Measurements from ENCODE around the gene DEPDC7. TPM values are rescaled to one million over a fixed set of nuclear protein-coding genes. Genes with fewer than 3 reads are reported as not detected.

DEPDC7 gene
- total and polyA plus RNA-seq, 2 of the 4 experiments (the other 2 are of a cell fraction), result 7.4 to 9.7 TPM

- no peaks in the 10 kb centered on the region for H3K27me3 ChIP-seq (ENCODE audit: control insufficient read depth, insufficient read depth, low read length)
- peak overlapping the region; percentile 59; the same call in 1 of the 3 replicates for H2BK15ac ChIP-seq (ENCODE audit: low read depth, low read length)
- H3K27ac ChIP-seq (ENCODE audit: insufficient read depth, low read length), result no peak overlapping the region
- H3K9me1 ChIP-seq (ENCODE audit: insufficient read depth, low read length), result peaks cover 11% of the 10 kb centered on the region
- peak overlapping the region; percentile 15; the same call in 1 of the 2 replicates for H3K23ac ChIP-seq (ENCODE audit: low read depth, low read length)
- H3K79me1 ChIP-seq (ENCODE audit: low read depth in 1 of 2, low read length in 2 of 2), result no peaks in the 10 kb centered on the region
- ATAC-seq (ENCODE audit: low read depth) (no peak), DNase-seq (no peak)
- no peak overlapping the region for H3K9ac ChIP-seq (ENCODE audit: low read depth, low read length)
- TF ChIP-seq CHD1 (IDR thresholded peaks at IDR 0.05; ENCODE audit: low read depth, low read length) (no peak), SMC3 (IDR thresholded peaks at IDR 0.05; ENCODE audit: low read depth, low read length) (no peak), ELK1 (IDR thresholded peaks at IDR 0.05; ENCODE audit: borderline replicate concordance, low read depth, low read length) (no peak), MAFK (IDR thresholded peaks at IDR 0.05; ENCODE audit: low read depth, low read length) (no peak), USF2 (IDR thresholded peaks at IDR 0.05; ENCODE audit: low read depth, low read length) (no peak), CEBPB (IDR thresholded peaks at IDR 0.05; ENCODE audit: low read depth, low read length) (no peak), NFE2L2 (IDR thresholded peaks at IDR 0.05; ENCODE audit: low read depth, low read length) (no peak), MAZ (IDR thresholded peaks at IDR 0.05; ENCODE audit: borderline replicate concordance, low read depth, low read length) (no peak), MXI1 (IDR thresholded peaks at IDR 0.05; ENCODE audit: borderline replicate concordance, low read depth, low read length) (no peak), POLR2A (IDR thresholded peaks at IDR 0.05; ENCODE audit: low read depth, low read length) (no peak), FOS (IDR thresholded peaks at IDR 0.05; ENCODE audit: low read depth, low read length) (no peak)
- TF ChIP-seq, protein P1, sequence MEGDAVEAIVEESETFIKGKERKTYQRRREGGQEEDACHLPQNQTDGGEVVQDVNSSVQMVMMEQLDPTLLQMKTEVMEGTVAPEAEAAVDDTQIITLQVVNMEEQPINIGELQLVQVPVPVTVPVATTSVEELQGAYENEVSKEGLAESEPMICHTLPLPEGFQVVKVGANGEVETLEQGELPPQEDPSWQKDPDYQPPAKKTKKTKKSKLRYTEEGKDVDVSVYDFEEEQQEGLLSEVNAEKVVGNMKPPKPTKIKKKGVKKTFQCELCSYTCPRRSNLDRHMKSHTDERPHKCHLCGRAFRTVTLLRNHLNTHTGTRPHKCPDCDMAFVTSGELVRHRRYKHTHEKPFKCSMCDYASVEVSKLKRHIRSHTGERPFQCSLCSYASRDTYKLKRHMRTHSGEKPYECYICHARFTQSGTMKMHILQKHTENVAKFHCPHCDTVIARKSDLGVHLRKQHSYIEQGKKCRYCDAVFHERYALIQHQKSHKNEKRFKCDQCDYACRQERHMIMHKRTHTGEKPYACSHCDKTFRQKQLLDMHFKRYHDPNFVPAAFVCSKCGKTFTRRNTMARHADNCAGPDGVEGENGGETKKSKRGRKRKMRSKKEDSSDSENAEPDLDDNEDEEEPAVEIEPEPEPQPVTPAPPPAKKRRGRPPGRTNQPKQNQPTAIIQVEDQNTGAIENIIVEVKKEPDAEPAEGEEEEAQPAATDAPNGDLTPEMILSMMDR (conservative IDR thresholded peaks at IDR 0.05; ENCODE audit: low read depth, low read length), result no peak
- no peak overlapping the region for H2BK5ac ChIP-seq (ENCODE audit: low read depth, low read length, poor library complexity, severe bottlenecking)
- in situ Hi-C loops (cut with MboI; ENCODE audit: low sequenced_read_pairs), result no loop called here
- H3K4me2 ChIP-seq (ENCODE audit: low read depth, low read length), result no peak overlapping the region
- H4K5ac ChIP-seq (ENCODE audit: low read depth, low read length), result peak overlapping the region; percentile 12
- ChIA-PET CTCF (interaction anchor here (0.6 kb wide), 1 partner anchor 43 kb away, joined by 3 read pairs; no protein-coding TSS in a partner anchor), POLR2A (ENCODE audit: unreplicated experiment) (interaction anchor here (0.6 kb wide), 1 partner anchor 15 kb away, joined by 3 read pairs; no protein-coding TSS in a partner anchor)
- dilution Hi-C loops (cut with HindIII; ENCODE audit: low sequenced_read_pairs, unreplicated experiment), result no loop called here
- H3K36me3 ChIP-seq (ENCODE audit: control insufficient read depth, insufficient read depth, low read length), result no peaks in the 10 kb centered on the region
- H2AK9ac ChIP-seq (replicated peaks; ENCODE audit: low read depth, low read length, poor library complexity), result no peak overlapping the region
- intact Hi-C loops (cut with micrococcal nuclease), result no loop called here
- no peaks in the 10 kb centered on the region for H4K20me1 ChIP-seq (ENCODE audit: insufficient read depth, low read length)
- no TSS peak for BruUV-seq (replicated peaks)
- 100% methylated on average over 2 of the region's 8 CpGs; no CpG with 5 or more reads in 1 of the 2 experiments for WGBS, 2 experiments (ENCODE audit: extremely low coverage in 2 of 2, insufficient read length in 1 of 2)
- H3K4me3 ChIP-seq (ENCODE audit: insufficient read depth, low read depth, low read length), result no peak overlapping the region
- no peaks in the 10 kb centered on the region for H3K9me3 ChIP-seq (ENCODE audit: control insufficient read depth, insufficient read depth, low read length)
- peak overlapping the region; percentile 68 for H2AK5ac ChIP-seq (ENCODE audit: low read depth, low read length)
- H3K56ac ChIP-seq (ENCODE audit: extremely low read depth, insufficient read depth, low read length), result no peak overlapping the region
- 0 out of 4 replicates have a peak overlapping the region, but pooled peaks of 1 of the 2 experiments have one; percentile 14 for H4K8ac ChIP-seq (ENCODE audit: low read depth in 2 of 2, low read length in 2 of 2)
- peak overlapping the region; percentile 69 for H2BK20ac ChIP-seq (ENCODE audit: low read depth, low read length)
- H2AFZ ChIP-seq (replicated peaks; ENCODE audit: low read length, poor library complexity), result peak overlapping the region; percentile 48
- H3K4me1 ChIP-seq (ENCODE audit: control insufficient read depth, insufficient read depth, low read length), result peaks cover 12% of the 10 kb centered on the region
- no peak overlapping the region; the same call in 1 of the 2 replicates for H3K14ac ChIP-seq (replicated peaks; ENCODE audit: low read depth, low read length)
- peak overlapping the region; percentile 80 for H3K4ac ChIP-seq (ENCODE audit: low read depth, low read length)
- peak overlapping the region; percentile 90 for H4K91ac ChIP-seq (ENCODE audit: insufficient read depth, low read depth, low read length)
- peak overlapping the region; percentile 95; the same call in 1 of the 2 replicates for H2BK120ac ChIP-seq (ENCODE audit: low read depth, low read length)
- H3K18ac ChIP-seq (ENCODE audit: low read depth, low read length), result no peak overlapping the region; the same call in none of the 2 replicates
These were observed 13.7 kb upstream of the DEPDC7 start for GRCh38 chr11:33001751-33002542.

Measured in IMR-90 (cell line).